ENCODE data around the gene ITPK1. TPM values are rescaled to one million over a fixed set of nuclear protein-coding genes. Genes with fewer than 3 reads are reported as not detected.

ITPK1 gene
- polyA plus RNA-seq, 2 donors, result 15.8 to 22.4 TPM

GRCh38 chr14:93027810-93028723 is 87.7 kb downstream of the ITPK1 start:
- WGBS, 2 donors, result 81 to 82% methylated on average over 19 of the region's 19 CpGs
- H3K9me3 ChIP-seq (ENCODE audit: control insufficient read depth in 2 of 2, insufficient read depth in 1 of 2, low read depth in 1 of 2, low read length in 1 of 2), result no peaks in the 10 kb centered on the region

GRCh38 chr14:93026339-93026738 is 89.4 kb downstream of the ITPK1 start:
- WGBS, 2 donors, result 89 to 90% methylated on average over 7 of the region's 7 CpGs
- H3K27me3 ChIP-seq (ENCODE audit: control insufficient read depth in 1 of 2, insufficient read depth in 2 of 2, low read length in 2 of 2), result no peaks in the 10 kb centered on the region
- no peaks in the 10 kb centered on the region for H3K4me1 ChIP-seq (ENCODE audit: control insufficient read depth in 2 of 2, insufficient read depth in 2 of 2, low read length in 1 of 2)
- H3K27ac ChIP-seq (ENCODE audit: low read depth in 2 of 2, low read length in 1 of 2), result no peak overlapping the region
- no peak overlapping the region for H3K4me3 ChIP-seq (ENCODE audit: low read depth in 1 of 2, low read length in 2 of 2)
- H3K9me3 ChIP-seq (ENCODE audit: control insufficient read depth in 2 of 2, insufficient read depth in 1 of 2, low read depth in 1 of 2, low read length in 1 of 2), result no peaks in the 10 kb centered on the region
- H3K36me3 ChIP-seq (ENCODE audit: control insufficient read depth in 2 of 2, insufficient read depth in 2 of 2, low read length in 1 of 2), result no peaks in the 10 kb centered on the region

More at GRCh38 chr14:93027810-93028723, 87.7 kb downstream of the ITPK1 start:
- no peak overlapping the region for H3K27ac ChIP-seq (ENCODE audit: low read depth in 2 of 2, low read length in 1 of 2)
- H3K27me3 ChIP-seq (ENCODE audit: control insufficient read depth in 1 of 2, insufficient read depth in 2 of 2, low read length in 2 of 2), result no peaks in the 10 kb centered on the region
- no peaks in the 10 kb centered on the region for H3K36me3 ChIP-seq (ENCODE audit: control insufficient read depth in 2 of 2, insufficient read depth in 2 of 2, low read length in 1 of 2)
- H3K4me1 ChIP-seq (ENCODE audit: control insufficient read depth in 2 of 2, insufficient read depth in 2 of 2, low read length in 1 of 2), result peaks cover 5 to 7% of the 10 kb centered on the region in 2 donors
- H3K4me3 ChIP-seq (ENCODE audit: low read depth in 1 of 2, low read length in 2 of 2), result no peak overlapping the region

DNA sequence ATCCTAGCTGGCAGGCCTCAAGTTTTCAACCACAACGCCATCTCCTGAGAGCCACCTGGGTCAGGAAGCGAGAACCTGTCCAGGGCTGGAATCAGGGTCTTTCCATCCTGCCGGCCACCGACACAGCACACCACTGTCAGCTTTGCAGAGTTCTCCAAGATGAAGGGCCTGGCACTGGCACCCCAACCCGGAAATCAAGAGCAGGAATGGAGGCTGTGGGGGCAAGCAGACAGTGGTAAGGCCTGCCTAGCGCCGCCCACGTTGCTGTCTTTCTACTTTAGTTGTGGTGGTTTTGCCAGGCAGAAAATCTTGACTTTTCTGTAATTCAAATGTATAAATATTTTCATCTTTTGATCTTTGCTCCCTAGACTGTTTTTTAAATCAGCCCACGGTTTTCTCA is 90.7 kb downstream of the ITPK1 start:
- H3K27ac ChIP-seq (ENCODE audit: low read depth in 2 of 2, low read length in 1 of 2), result no peak overlapping the region

GRCh38 chr14:93024493-93024892 is 91.2 kb downstream of the ITPK1 start:
- H3K4me1 ChIP-seq (ENCODE audit: control insufficient read depth in 2 of 2, insufficient read depth in 2 of 2, low read length in 1 of 2), result peaks cover 0 to 2% of the 10 kb centered on the region in 2 donors
- no peak overlapping the region for H3K4me3 ChIP-seq (ENCODE audit: low read depth in 1 of 2, low read length in 2 of 2)
- no peak overlapping the region for H3K27ac ChIP-seq (ENCODE audit: low read depth in 2 of 2, low read length in 1 of 2)
- H3K9me3 ChIP-seq (ENCODE audit: control insufficient read depth in 2 of 2, insufficient read depth in 1 of 2, low read depth in 1 of 2, low read length in 1 of 2), result no peaks in the 10 kb centered on the region
- no peaks in the 10 kb centered on the region for H3K36me3 ChIP-seq (ENCODE audit: control insufficient read depth in 2 of 2, insufficient read depth in 2 of 2, low read length in 1 of 2)
- WGBS, 2 donors, result 93 to 95% methylated on average over 5 of the region's 5 CpGs
- H3K27me3 ChIP-seq (ENCODE audit: control insufficient read depth in 1 of 2, insufficient read depth in 2 of 2, low read length in 2 of 2), result no peaks in the 10 kb centered on the region

More for the DNA sequence above, 90.7 kb downstream of the ITPK1 start:
- Histone ChIP-seq H3K9me3 (ENCODE audit: control insufficient read depth in 2 of 2, insufficient read depth in 1 of 2, low read depth in 1 of 2, low read length in 1 of 2) (no peaks in the 10 kb centered on the region), H3K4me1 (ENCODE audit: control insufficient read depth in 2 of 2, insufficient read depth in 2 of 2, low read length in 1 of 2) (no peaks in the 10 kb centered on the region), H3K4me3 (ENCODE audit: low read depth in 1 of 2, low read length in 2 of 2) (no peak overlapping the region), H3K36me3 (ENCODE audit: control insufficient read depth in 2 of 2, insufficient read depth in 2 of 2, low read length in 1 of 2) (no peaks in the 10 kb centered on the region), H3K27me3 (ENCODE audit: control insufficient read depth in 1 of 2, insufficient read depth in 2 of 2, low read length in 2 of 2) (no peaks in the 10 kb centered on the region)
- WGBS, 2 donors, result 75% methylated on average over 9 of the region's 9 CpGs

DNA sequence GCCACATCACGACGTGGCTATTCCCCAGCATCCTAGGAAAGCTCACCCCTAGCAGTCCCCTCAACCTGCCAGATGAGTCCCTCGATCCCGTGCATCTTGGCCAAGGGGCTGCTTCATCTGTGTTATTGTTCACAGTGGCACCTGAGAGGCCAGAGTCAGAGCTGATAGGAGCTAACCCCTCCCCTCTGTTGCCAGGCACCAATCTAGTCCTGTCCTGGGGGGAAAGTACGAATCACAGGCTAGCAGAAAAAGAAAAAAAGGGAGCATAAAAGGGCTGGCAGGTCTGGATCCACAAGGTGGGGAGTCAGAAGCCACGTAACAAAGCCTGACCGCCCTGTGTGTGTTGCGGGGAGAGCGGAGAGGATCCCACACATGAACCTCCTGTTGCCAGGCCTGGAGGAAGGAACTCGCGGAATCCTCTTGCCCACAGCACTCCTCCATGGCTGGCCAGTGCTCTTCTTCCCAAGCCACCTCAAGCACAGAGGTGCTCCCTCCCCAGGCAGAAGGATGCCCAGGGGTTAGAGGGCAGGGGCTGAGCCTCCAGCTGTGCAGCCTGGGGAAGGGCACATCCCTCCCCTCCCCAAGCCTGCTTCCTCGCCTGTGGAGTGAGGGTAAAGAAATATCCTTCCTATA is 91.8 kb downstream of the ITPK1 start:
- Histone ChIP-seq H3K4me1 (ENCODE audit: control insufficient read depth in 2 of 2, insufficient read depth in 2 of 2, low read length in 1 of 2) (peaks cover 0 to 2% of the 10 kb centered on the region in 2 donors), H3K4me3 (ENCODE audit: low read depth in 1 of 2, low read length in 2 of 2) (no peak overlapping the region), H3K36me3 (ENCODE audit: control insufficient read depth in 2 of 2, insufficient read depth in 2 of 2, low read length in 1 of 2) (no peaks in the 10 kb centered on the region), H3K27ac (ENCODE audit: low read depth in 2 of 2, low read length in 1 of 2) (no peak overlapping the region), H3K9me3 (ENCODE audit: control insufficient read depth in 2 of 2, insufficient read depth in 1 of 2, low read depth in 1 of 2, low read length in 1 of 2) (no peaks in the 10 kb centered on the region), H3K27me3 (ENCODE audit: control insufficient read depth in 1 of 2, insufficient read depth in 2 of 2, low read length in 2 of 2) (no peaks in the 10 kb centered on the region)
- WGBS, 2 donors, result 80 to 84% methylated on average over 12 of the region's 12 CpGs

DNA sequence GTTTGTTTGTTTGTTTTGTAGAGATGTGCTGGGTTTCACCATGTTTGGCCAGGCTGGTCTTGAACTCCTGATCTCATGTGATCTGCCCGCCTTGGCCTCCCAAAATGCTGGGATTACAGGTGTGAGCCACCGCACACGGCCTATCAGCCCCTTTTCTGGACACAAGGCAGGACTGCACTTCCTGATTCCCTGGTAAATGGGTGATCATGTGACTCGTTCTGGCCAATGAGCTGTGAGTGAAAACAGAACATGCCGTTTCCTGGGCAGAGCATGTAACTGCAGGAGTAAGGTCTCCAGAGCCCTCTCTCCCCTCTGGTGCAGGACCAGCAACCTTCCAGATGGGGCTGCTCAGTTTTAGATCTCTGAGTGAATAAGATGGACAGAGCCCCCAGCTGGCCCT is 92.7 kb downstream of the ITPK1 start:
- WGBS, 2 donors, result 87 to 91% methylated on average over 5 of the region's 5 CpGs
- no peak overlapping the region for H3K4me3 ChIP-seq (ENCODE audit: low read depth in 1 of 2, low read length in 2 of 2)
- peaks cover 0 to 2% of the 10 kb centered on the region in 2 donors for H3K4me1 ChIP-seq (ENCODE audit: control insufficient read depth in 2 of 2, insufficient read depth in 2 of 2, low read length in 1 of 2)
- no peaks in the 10 kb centered on the region for H3K36me3 ChIP-seq (ENCODE audit: control insufficient read depth in 2 of 2, insufficient read depth in 2 of 2, low read length in 1 of 2)
- H3K27ac ChIP-seq (ENCODE audit: low read depth in 2 of 2, low read length in 1 of 2), result no peak overlapping the region
- H3K27me3 ChIP-seq (ENCODE audit: control insufficient read depth in 1 of 2, insufficient read depth in 2 of 2, low read length in 2 of 2), result no peaks in the 10 kb centered on the region
- H3K9me3 ChIP-seq (ENCODE audit: control insufficient read depth in 2 of 2, insufficient read depth in 1 of 2, low read depth in 1 of 2, low read length in 1 of 2), result no peaks in the 10 kb centered on the region

DNA sequence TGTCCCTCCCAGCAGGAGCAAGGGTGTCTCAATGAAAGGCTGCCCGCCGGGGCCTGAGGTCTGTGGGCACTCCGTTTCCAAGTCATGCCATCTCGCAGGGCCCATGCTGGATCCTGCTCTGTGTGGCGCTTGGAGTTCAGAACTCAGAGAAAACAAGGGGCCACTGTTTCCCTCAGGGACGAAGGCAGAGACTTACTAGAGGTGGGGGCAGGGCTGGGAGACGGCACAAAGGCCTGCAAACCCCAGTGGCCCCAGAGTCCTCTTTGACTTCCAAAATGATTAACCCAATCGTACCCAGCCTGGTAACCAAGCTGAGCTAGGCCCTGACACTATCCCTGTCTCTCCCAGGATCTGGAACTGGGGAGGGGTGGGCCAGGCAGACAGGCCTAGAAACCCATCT is 95.8 kb downstream of the ITPK1 start:
- Histone ChIP-seq H3K27ac (ENCODE audit: low read depth in 2 of 2, low read length in 1 of 2) (peak overlapping the region; percentile 56), H3K9me3 (ENCODE audit: control insufficient read depth in 2 of 2, insufficient read depth in 1 of 2, low read depth in 1 of 2, low read length in 1 of 2) (no peaks in the 10 kb centered on the region), H3K27me3 (ENCODE audit: control insufficient read depth in 1 of 2, insufficient read depth in 2 of 2, low read length in 2 of 2) (no peaks in the 10 kb centered on the region), H3K4me1 (ENCODE audit: control insufficient read depth in 2 of 2, insufficient read depth in 2 of 2, low read length in 1 of 2) (peaks cover 0 to 2% of the 10 kb centered on the region in 2 donors), H3K4me3 (ENCODE audit: low read depth in 1 of 2, low read length in 2 of 2) (no peak overlapping the region), H3K36me3 (ENCODE audit: control insufficient read depth in 2 of 2, insufficient read depth in 2 of 2, low read length in 1 of 2) (peaks cover 0 to 13% of the 10 kb centered on the region in 2 donors)
- WGBS, 2 donors, result 75 to 78% methylated on average over 8 of the region's 8 CpGs

- WGBS, 2 donors, result 62% methylated on average over 14 of the region's 14 CpGs
- no peak overlapping the region for H3K4me3 ChIP-seq (ENCODE audit: low read depth in 1 of 2, low read length in 2 of 2)
- peak overlapping the region; percentile 56 for H3K27ac ChIP-seq (ENCODE audit: low read depth in 2 of 2, low read length in 1 of 2)
- H3K9me3 ChIP-seq (ENCODE audit: control insufficient read depth in 2 of 2, insufficient read depth in 1 of 2, low read depth in 1 of 2, low read length in 1 of 2), result no peaks in the 10 kb centered on the region
- H3K36me3 ChIP-seq (ENCODE audit: control insufficient read depth in 2 of 2, insufficient read depth in 2 of 2, low read length in 1 of 2), result peaks cover 0 to 13% of the 10 kb centered on the region in 2 donors
- H3K27me3 ChIP-seq (ENCODE audit: control insufficient read depth in 1 of 2, insufficient read depth in 2 of 2, low read length in 2 of 2), result no peaks in the 10 kb centered on the region
- H3K4me1 ChIP-seq (ENCODE audit: control insufficient read depth in 2 of 2, insufficient read depth in 2 of 2, low read length in 1 of 2), result peaks cover 0 to 2% of the 10 kb centered on the region in 2 donors
Measured at GRCh38 chr14:93019367-93019843, 96.3 kb downstream of the ITPK1 start.

GRCh38 chr14:93018366-93018765 is 97.4 kb downstream of the ITPK1 start:
- WGBS, 2 donors, result 71 to 72% methylated on average over 8 of the region's 8 CpGs
- Histone ChIP-seq H3K27me3 (ENCODE audit: control insufficient read depth in 1 of 2, insufficient read depth in 2 of 2, low read length in 2 of 2) (no peaks in the 10 kb centered on the region), H3K27ac (ENCODE audit: low read depth in 2 of 2, low read length in 1 of 2) (peak overlapping the region; percentile 27 to 58), H3K36me3 (ENCODE audit: control insufficient read depth in 2 of 2, insufficient read depth in 2 of 2, low read length in 1 of 2) (peaks cover 0 to 13% of the 10 kb centered on the region in 2 donors), H3K4me1 (ENCODE audit: control insufficient read depth in 2 of 2, insufficient read depth in 2 of 2, low read length in 1 of 2) (peaks cover 0 to 2% of the 10 kb centered on the region in 2 donors), H3K4me3 (ENCODE audit: low read depth in 1 of 2, low read length in 2 of 2) (no peak overlapping the region), H3K9me3 (ENCODE audit: control insufficient read depth in 2 of 2, insufficient read depth in 1 of 2, low read depth in 1 of 2, low read length in 1 of 2) (no peaks in the 10 kb centered on the region)

Measured in esophagus (tissue), 2 donors.